SK-N-SH treated with all-trans-retinoic acid at 6 μM for 48 hours (cell line): ENCODE data around the gene HOXA7.

Source experiments
- ATAC-seq: fragments of 200-7000 bp; cut with Tn5 transposase; 3 replicates; pipeline ENCODE4 v1.9.1; 2020; ENCODE audit warnings: mild to moderate bottlenecking, moderate library complexity
- ARNTL ChIP-seq: fragments of 450-650 bp; formaldehyde crosslinking; IDR thresholded peaks from 2 replicates; pipeline ENCODE4 v1.5.0; 2020; ENCODE audit warnings: low read depth, mild to moderate bottlenecking, moderate library complexity, borderline replicate concordance
- BACH2 ChIP-seq: fragments of 250-450 bp; sonication (Bioruptor Pico); IDR thresholded peaks from 2 replicates; pipeline ENCODE4 v1.9.0; 2021; ENCODE audit warnings: mild to moderate bottlenecking, borderline replicate concordance
- CREB5 ChIP-seq: fragments of 250-450 bp; sonication (Bioruptor Pico); IDR thresholded peaks from 2 replicates; pipeline ENCODE4 v1.5.1; 2020; ENCODE audit warnings: low read depth, mild to moderate bottlenecking, moderate library complexity
- CSDC2 ChIP-seq: fragments of 250-450 bp; sonication (Bioruptor Pico); IDR thresholded peaks from 2 replicates; pipeline ENCODE4 v1.5.0; 2020; ENCODE audit warnings: mild to moderate bottlenecking, moderate library complexity
- CSRNP3 ChIP-seq: fragments of 250-450 bp; sonication (Bioruptor Pico); IDR thresholded peaks from 2 replicates; pipeline ENCODE4 v1.5.1; 2021; ENCODE audit warnings: mild to moderate bottlenecking, moderate library complexity
- ESRRG ChIP-seq: fragments of 250-450 bp; sonication (Bioruptor Pico); IDR thresholded peaks from 2 replicates; pipeline ENCODE4 v1.6.1; 2021; ENCODE audit warnings: mild to moderate bottlenecking
- GLIS3 ChIP-seq: fragments of 250-450 bp; sonication (Bioruptor Pico); IDR thresholded peaks from 2 replicates; pipeline ENCODE4 v1.5.0; 2020; ENCODE audit warnings: mild to moderate bottlenecking, moderate library complexity
- ISL1 ChIP-seq: fragments of 250-450 bp; sonication (Bioruptor Pico); IDR thresholded peaks from 2 replicates; pipeline ENCODE4 v2.1.2; 2022; ENCODE audit warnings: mild to moderate bottlenecking, moderate library complexity
- OSR1 ChIP-seq: fragments of 250-450 bp; sonication (Bioruptor Pico); IDR thresholded peaks from 2 replicates; pipeline ENCODE4 v1.8.0; 2022; ENCODE audit warnings: moderate library complexity, mild to moderate bottlenecking, inconsistent platforms
- PATZ1 ChIP-seq: fragments of 250-450 bp; sonication (Bioruptor Pico); IDR thresholded peaks from 2 replicates; pipeline ENCODE4 v1.8.0; 2020; ENCODE audit warnings: mild to moderate bottlenecking, moderate library complexity, borderline replicate concordance
- RARB ChIP-seq: fragments of 250-450 bp; sonication (Bioruptor Pico); IDR thresholded peaks from 2 replicates; pipeline ENCODE4 v1.8.0; 2021; ENCODE audit warnings: mild to moderate bottlenecking, moderate library complexity
- SNAI2 ChIP-seq: fragments of 250-450 bp; sonication (Bioruptor Pico); IDR thresholded peaks from 2 replicates; pipeline ENCODE4 v1.5.0; 2020; ENCODE audit warnings: mild to moderate bottlenecking, moderate library complexity
- TOX ChIP-seq: fragments of 250-450 bp; sonication (Bioruptor Pico); IDR thresholded peaks from 2 replicates; pipeline ENCODE4 v1.8.0; 2021; ENCODE audit warnings: mild to moderate bottlenecking, moderate library complexity, borderline replicate concordance
- TSHZ2 ChIP-seq: fragments of 250-450 bp; sonication (Bioruptor Pico); IDR thresholded peaks from 2 replicates; pipeline ENCODE4 v1.5.0; 2020; ENCODE audit warnings: mild to moderate bottlenecking, moderate library complexity
- ZC3H10 ChIP-seq: fragments of 250-450 bp; sonication (Bioruptor Pico); IDR thresholded peaks from 2 replicates; pipeline ENCODE4 v1.5.1; 2021; ENCODE audit warnings: mild to moderate bottlenecking, moderate library complexity
- ZFP3 ChIP-seq: fragments of 250-450 bp; sonication (Bioruptor Pico); IDR thresholded peaks from 2 replicates; pipeline ENCODE4 v1.5.0; 2020; ENCODE audit warnings: mild to moderate bottlenecking, moderate library complexity
- ZFP30 ChIP-seq: fragments of 450-650 bp; formaldehyde crosslinking; IDR thresholded peaks from 2 replicates; pipeline ENCODE4 v1.5.0; 2022; ENCODE audit warnings: mild to moderate bottlenecking, moderate library complexity
- ZNF565 ChIP-seq: fragments of 450-650 bp; formaldehyde crosslinking; conservative IDR thresholded peaks from 2 replicates; pipeline ENCODE4 v1.5.0; 2020; ENCODE audit warnings: low read depth, mild to moderate bottlenecking, moderate library complexity
- ZNF8 ChIP-seq: fragments of 450-650 bp; formaldehyde crosslinking; IDR thresholded peaks from 2 replicates; pipeline ENCODE4 v1.5.0; 2020; ENCODE audit warnings: mild to moderate bottlenecking, moderate library complexity

Gene HOXA7

GRCh38 chr7:27168265-27168947, 11.9 kb upstream of the HOXA7 start:
- ATAC-seq, result no peak
- TF ChIP-seq ZNF565 (CRISPR knock-in tag), result no peak
- no peak for TF ChIP-seq OSR1
- no peak for TF ChIP-seq ISL1 (CRISPR knock-in tag)
- no peak for TF ChIP-seq TOX (CRISPR knock-in tag)
- TF ChIP-seq ZFP30, result no peak
- TF ChIP-seq BACH2 (CRISPR knock-in tag), result no peak
- no peak for TF ChIP-seq ZNF8 (CRISPR knock-in tag)
- no peak for TF ChIP-seq SNAI2 (CRISPR knock-in tag)
- no peak for TF ChIP-seq RARB (CRISPR knock-in tag)
- TF ChIP-seq CSDC2 (CRISPR knock-in tag), result no peak
- no peak for TF ChIP-seq TSHZ2 (CRISPR knock-in tag)
- no peak for TF ChIP-seq ZFP3 (CRISPR knock-in tag)
- TF ChIP-seq ARNTL (CRISPR knock-in tag), result no peak
- TF ChIP-seq ESRRG (CRISPR knock-in tag), result no peak
- no peak for TF ChIP-seq CSRNP3
- TF ChIP-seq GLIS3, result no peak
- no peak for TF ChIP-seq PATZ1
- no peak for TF ChIP-seq CREB5 (CRISPR knock-in tag)
- TF ChIP-seq, all 23 proteins: peak for 0

- no peak for ATAC-seq
Measured at GRCh38 chr7:27167916-27168264, 11.4 kb upstream of the HOXA7 start.

More at GRCh38 chr7:27167916-27168264, 11.4 kb upstream of the HOXA7 start:
- TF ChIP-seq CSRNP3 (no peak), ZNF8 (CRISPR knock-in tag) (no peak), OSR1 (no peak), ZC3H10 (no peak), ZFP30 (no peak)
- TF ChIP-seq, all 23 proteins: peak for 0
